GDM1 (cell line): Measurements from ENCODE around the gene ZNF497.
"Not testable (repeated sequence)": the region's sequence is repeated elsewhere in the genome, so short reads cannot be mapped to it uniquely, and the experiment has no call there.

ENCODE experiments used
- DNase-seq: peaks from one replicate; lab custom pipeline; 2025; lab: John Stamatoyannopoulos, UW

Gene ZNF497

GRCh38 chr19:58348080-58348479 lies 14.5 kb downstream of the ZNF497 start:
- not testable (repeated sequence) for DNase-seq

DNA sequence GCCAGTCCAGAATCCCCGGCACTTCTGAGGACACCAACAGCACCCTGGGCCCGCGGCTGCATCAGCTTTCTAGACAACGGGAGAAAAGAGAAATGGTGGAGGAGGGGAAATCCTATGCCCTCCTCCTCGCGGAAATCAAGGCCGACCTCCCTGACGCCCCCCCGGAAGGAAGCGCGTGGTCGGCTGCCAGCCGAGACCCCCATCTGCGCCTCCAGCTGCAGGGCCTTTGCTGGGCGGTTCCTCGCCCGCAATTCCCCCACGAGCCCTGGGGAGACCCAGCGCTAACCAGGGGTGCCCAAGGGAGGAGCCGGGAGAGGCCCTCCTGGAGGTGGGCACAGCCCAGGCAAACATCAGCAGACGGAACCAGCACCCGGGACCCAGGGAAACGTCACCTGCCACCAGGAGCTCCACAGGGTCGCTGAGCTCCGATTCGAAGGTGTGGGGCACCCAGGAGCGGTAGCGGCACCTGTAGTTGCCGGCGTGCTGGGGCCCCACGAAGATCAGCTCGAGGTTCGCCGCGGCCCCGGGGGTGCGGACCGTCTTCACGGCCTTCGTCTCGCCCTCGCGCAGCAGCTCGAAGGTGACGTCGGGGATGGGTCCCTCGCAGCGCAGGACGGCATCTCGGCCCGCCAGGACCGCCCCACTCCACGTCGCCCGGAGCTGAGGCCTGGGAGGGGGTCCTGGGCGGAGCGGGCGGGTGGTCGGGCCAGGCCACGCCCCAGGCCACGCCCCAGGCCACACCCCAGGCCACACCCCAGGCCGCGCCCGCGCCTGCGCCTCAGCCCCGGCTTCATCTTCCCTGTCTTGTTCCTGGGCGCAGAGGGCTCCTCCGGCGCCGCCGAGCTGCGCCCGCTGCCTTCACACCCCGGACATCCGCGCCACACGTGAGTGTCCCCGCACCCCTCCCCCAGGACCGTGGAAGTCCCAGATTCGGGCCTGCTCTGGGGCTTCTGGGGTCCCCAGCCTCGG lies 15.3 kb downstream of the ZNF497 start:
- DNase-seq: peak; percentile 69

GRCh38 chr19:58345558-58345957 lies 17.0 kb downstream of the ZNF497 start:
- DNase-seq: no peak

- no peak for DNase-seq
These were observed 23.6 kb downstream of the ZNF497 start for GRCh38 chr19:58338825-58339558.

DNA sequence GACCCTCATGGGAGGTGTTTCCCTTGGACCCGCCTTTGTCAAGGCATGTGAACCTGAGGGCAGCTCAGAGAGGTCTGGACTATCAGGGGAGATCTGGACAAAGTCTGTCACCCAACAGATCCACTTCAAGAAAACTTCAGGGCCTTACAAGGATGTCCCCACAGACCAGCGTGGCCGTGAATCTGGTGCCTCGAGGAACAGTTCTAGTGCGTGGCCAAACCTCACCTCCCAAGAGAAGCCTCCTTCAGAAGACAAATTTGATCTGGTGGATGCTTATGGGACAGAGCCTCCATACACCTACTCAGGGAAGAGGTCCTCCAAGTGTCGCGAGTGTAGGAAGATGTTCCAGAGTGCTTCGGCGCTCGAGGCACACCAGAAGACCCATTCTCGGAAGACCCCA lies 24.2 kb downstream of the ZNF497 start:
- DNase-seq: no peak

- DNase-seq: no peak
These were observed 25.7 kb downstream of the ZNF497 start for GRCh38 chr19:58336820-58337219.

DNA sequence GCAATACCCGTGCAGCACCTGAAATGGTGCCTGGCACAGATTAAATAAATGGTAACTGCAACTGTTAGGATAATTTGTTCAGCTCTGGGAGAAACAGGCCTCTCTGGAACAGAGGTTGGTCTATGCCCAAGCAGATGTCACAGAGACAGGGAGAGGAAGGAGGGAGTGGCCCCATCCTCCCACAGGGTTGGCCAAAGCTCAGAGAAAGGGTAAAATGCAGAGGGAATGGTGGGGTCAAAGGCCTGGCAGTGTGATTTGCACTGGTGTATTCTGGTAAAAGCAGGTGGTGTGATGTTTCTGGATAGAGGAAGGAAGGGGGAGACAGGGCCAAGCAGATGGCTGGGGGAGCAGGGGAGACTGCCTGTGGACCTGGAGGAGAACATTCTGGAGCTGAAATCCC lies 26.3 kb downstream of the ZNF497 start:
- no peak for DNase-seq

GRCh38 chr19:58335630-58336029 lies 26.9 kb downstream of the ZNF497 start:
- DNase-seq: no peak

GRCh38 chr19:58334691-58335249 lies 27.8 kb downstream of the ZNF497 start:
- no peak for DNase-seq

DNA sequence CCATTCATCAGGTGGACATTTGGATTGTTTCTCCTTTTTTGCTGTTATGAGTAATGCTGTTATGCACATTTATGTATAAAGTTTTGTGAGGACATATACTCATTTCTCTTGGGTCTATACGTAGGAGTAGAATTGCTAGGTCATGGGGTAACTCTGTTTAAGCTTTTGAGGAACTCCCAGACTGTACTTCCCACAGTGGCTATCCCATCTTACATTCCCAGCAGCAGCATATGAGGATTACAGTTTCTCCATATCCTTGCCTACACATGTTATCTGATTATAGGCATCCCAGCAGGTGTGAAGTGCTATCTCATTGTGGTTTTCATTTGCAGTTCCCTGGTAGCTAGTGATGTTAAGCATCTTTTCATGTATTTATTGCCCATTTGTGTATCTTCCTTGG lies 29.9 kb downstream of the ZNF497 start:
- no peak for DNase-seq

GRCh38 chr19:58330458-58330857 lies 32.1 kb downstream of the ZNF497 start:
- DNase-seq: no peak

DNA sequence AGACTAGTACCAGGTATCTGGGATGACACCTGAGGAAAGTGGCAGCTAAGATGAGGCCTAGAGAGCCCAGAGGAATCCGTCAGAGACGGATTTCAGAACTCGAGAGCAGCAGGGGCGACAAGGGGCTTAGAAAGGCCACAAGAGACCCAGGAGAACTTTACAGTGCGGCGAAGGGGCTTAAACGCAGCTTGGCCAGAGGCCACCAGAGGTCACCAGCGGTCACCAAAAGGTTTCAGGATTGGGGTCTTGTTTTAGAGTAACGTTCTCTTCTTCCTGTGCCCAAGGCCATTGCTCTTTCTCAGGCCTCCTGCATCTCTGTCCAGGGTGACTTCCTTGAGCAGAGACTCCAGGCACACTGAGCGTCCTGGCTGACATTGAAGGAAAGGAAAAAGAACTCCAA lies 33.6 kb downstream of the ZNF497 start:
- peak; percentile 43 for DNase-seq

DNA sequence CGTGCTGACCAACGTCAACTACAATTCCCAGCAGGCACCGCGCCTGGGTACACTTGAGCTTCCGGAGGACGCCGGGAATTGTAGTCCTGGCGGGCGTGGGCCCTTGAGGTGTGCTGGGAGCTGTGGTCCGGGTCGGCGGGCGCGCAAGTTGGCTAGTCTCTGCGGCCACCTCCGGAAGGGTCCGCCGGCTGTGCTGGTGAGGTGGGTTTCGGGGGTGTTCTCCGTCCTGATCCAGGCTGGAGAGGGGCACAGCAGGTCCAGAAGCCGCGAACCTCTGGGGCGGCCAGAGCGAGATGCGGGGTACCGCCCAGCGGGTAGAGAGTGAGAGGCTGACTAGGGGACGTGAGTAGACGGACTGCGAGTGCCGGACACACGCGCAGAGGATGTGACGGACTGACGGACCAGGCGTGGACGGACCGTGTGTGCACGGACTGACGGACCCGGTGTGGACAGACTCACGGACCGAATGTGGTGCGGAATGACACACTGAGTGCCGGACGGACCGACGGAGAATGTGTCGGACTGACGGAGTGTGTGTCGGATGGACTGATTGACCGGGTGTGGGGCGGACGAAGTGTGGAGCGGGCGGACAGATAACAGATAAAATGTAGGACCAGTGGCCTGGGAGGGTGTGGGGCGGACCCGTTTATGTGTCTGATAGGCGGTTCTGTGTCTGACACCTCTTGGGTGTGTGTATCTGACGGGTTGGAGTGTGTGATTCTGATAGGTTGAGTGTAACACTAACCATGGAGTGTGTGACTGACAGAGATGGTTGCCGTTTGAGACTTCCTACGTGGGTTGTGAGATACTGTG lies 35.4 kb downstream of the ZNF497 start, which contains the start of gene ZSCAN22:
Gene ZSCAN22, plus strand, starts transcription at position 81 of the 813 bp plus-strand sequence. CDS start 7,809 bp downstream, outside the sequence.
- peak; percentile 79 for DNase-seq

- DNase-seq: no peak
These were observed 36.0 kb downstream of the ZNF497 start for GRCh38 chr19:58326501-58326913.

GRCh38 chr19:58325311-58326022 lies 37.1 kb downstream of the ZNF497 start:
- no peak for DNase-seq

DNA sequence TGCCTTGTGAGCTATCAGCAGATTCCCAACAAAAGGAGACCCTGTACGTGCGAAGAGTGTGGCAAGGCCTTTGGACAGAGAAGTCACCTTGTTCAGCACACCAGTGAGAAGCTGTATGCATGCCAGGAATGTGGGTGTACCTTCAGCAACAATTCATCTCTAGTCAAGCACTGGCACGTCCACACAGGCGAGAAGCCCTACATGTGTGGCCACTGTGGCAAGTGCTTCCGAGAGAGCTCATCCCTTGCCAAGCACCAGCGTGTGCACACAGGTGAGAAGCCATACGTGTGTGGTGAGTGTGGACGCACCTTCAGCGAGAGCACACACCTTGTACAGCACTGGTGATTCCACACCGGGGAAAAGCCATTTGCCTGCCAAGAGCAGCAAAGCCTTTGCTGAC lies 43.3 kb downstream of the ZNF497 start:
- DNase-seq: no peak

- DNase-seq: no peak
These were observed 44.3 kb downstream of the ZNF497 start for GRCh38 chr19:58318297-58318696.

DNA sequence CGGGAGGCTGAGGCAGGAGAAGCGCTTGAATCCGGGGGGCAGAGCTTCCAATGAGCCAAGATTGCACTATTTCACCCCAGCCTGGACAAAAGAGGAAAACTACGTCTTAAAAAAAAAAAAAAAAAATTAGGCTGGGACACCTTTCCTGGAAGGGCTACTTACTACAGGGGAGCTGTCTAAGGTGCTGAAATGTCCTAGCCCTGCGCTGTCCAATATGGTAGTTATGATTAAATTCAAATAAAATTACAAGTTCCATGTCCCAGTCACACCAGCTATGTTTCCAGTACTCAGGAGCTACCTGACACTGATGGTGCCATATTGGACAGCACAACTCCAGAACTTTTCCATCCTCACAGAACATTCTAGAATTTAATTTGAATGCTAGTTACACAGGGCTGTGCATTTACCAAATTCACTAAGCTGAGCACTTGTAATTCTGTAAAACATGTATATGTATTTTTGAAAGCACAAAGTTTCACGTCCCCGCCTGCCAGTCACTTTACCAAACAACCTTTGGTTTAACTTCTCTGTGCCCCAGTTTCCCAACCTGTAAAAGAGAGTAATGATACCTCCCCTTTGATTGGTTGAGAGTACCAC lies 45.0 kb downstream of the ZNF497 start:
- DNase-seq: no peak

- DNase-seq: no peak
These were observed 47.0 kb downstream of the ZNF497 start for GRCh38 chr19:58315580-58315979.

DNA sequence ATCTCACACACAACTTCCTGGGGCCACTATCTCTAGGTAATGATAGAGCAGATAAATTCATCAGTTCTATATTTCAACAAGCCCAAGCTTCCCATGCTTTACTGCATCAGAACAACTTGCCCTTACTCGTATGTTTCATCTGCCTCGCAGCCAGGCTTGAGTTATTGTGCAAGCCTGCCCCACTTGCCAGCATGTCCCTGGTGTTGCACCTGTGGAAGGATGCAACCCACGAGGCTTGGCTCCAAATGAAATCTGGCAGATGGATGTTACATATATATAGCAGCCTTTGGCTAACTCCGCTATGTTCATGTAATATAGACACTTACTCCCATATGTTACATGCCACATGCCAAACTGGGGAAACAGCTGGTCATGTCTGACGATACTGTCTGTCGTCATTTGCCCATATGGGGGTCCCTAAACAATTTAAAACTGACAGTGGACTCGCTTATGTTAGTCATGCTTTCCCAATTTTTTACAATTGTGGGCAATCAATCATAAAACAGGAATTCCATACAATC lies 51.1 kb downstream of the ZNF497 start:
- no peak for DNase-seq
